ENCODE results near the gene SYT6.
"Not testable (repeated sequence)": the region's sequence is repeated elsewhere in the genome, so short reads cannot be mapped to it uniquely, and the experiment has no call there.

SYT6 gene

DNA sequence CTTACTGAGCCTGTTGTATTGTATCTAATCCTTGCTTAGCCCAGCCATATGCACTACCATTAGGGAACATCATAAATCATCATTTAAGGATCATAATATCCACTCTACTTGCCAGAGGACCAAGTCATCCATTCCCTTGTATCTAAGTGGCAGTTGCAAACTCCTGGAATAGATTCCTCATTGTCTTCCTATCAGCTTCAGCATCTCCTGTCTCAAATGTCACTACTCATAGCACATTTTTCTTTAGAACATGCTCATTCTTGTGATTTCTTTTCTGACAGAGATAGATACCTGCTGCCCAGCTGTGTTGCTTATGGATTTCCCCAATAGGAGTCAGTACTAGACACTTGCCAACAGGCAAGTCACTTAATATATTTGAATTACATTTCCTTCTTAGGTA, 90.1 kb downstream of the SYT6 start:
- DNase-seq, result no peak

DNA sequence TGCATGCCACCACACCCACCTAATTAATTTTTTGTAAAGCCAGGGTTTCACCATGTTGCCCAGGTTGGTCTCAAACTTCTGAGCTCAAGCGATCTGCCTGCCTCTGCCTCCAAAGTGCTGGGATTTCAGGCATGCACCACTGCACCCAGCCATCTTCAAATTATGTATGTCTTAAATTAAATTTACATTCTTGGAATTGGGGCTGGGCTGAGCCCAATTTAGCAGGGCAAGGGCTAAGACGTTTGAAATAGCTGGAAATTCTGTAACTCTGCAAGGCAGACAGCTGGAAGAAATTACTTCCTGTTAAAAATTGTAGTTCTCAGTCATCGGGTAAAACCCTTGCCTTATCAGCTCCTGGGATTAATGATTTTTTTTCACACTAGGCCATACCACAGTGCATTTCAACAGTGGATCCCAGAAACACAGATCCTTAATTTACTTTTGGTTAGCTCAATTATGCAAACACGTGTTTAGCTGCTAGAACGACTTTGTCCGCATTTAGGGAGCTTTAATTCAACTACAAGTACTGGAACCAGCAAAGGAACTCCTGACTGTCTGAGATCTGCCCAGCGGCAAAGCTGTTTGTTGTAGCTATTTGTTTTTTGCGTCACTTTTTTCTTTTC, 91.1 kb downstream of the SYT6 start:
- DNase-seq, result no peak

DNA sequence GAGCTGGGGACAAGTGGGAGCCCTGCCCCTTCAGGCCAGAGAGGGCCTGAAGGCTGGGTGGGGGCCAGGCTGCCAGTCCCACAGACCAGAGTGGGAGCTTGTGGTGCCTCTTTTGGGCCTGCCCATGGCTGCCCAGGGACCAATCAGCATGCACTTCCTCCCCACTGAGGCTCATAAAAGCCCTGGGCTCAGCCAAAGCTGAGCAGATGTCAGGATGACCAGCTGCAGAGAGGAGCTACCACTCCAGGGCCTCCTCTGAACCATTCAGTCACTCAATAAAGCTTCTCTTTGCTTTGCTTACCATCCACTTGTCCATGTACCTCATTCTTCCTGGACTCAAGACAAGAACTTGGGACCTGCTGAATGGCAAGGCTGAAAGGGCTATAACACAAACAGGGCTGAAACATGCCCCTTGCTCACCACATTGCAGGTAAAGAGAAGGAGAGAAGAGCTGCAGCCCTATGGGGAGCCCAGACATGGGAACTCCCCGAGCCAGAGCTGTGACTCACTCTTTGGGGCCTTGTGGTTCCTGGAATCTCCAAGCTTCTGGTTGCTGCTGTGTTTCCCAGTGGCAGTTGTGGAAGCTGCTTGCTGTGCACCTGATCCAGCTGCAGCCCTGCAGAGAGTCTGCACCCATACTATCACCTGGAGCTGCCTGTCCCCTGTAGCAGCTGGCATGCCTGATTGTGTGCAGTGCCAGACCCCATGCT, 92.4 kb downstream of the SYT6 start:
- no peak for DNase-seq

DNA sequence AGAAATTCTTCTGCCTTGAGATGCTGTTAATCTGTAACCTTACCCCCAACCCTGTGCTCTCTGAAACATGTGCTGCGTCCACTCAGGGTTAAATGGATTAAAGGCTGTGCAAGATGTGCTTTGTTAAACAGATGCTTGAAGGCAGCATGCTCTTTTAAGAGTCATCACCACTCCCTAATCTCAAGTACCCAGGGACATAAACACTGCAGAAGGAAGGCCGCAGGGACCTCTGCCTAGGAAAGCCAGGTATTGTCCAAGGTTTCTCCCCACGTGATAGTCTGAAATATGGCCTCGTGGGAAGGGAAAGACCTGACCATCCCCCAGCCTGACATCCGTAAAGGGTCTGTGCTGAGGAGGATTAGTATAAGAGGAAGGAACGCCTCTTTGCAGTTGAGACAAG, 95.4 kb downstream of the SYT6 start:
- not testable (repeated sequence) for DNase-seq

DNA sequence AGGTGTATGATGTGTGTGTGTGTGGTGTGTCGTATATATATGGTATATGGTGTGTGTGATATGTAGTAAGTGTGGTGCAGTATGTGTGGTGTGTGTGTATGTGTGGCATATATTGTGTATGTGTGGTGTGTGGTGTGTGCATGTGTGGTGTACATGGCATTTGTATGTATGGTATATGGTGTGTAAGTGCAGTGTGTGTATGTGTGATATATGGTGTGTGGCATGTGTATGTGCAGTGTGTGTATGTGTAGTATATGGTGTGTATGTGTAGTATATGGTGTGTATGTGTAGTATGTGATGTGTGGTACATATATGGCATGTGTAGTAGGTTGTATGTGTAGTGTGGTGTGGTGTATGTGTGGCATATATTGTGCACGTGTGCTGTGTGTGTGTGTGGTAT, 99.5 kb downstream of the SYT6 start:
- DNase-seq, result no peak

DNA sequence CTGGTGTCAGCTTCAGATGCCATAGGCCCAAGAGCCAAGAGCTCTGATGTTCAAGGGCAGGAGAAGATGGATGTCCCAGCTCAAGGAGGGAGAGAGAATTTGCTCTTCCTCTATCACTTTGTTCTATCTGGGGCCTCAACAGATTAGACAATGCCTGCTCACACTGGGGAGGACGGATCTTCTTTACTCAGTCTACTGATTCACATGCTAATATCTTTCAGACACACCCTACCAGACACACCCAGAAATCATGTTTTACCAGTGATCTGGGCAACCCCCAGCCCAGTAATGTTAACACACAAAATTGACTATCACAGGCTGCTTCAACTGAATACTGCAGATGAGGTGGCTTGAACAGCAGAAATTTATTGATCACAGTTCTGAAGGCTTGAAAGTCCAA, 105.4 kb downstream of the SYT6 start:
- no peak for DNase-seq

DNA sequence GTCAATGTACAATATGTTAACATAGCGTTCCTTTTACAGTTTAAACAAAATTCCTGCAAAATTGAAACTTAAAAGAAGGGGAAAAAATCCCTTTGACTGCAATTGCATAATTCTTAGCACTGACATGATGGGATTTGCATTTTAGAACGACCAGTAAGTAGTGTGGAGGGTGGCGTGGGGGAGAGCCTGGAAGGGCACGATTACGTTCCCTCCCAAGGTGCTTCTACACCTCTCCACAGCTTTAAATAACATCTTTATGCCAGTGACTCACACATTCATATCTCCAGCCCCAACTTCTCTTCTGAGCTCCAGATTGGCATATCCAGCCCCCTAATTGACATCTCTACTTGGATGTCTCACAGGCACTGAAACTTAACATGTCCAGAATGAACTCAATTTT, 110.1 kb downstream of the SYT6 start:
- no peak for DNase-seq

DNA sequence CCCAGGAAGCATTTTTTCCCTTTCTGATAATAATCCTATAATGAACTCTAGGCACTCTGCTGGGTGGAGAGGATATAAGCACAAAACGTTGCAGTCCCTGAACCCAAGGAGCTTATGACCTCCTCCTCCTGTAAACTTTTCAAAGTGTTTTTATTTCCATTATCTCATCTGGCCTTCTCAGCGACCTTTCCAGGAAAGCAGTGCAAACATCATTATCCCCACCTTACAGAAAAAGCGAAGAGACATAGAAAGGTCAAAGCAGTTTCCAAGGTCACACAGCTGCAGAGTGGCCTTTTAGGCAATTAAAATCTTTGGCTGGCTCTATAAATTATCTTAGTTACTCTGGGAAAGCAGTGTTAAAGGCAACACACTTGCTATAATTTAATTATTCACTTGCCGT, 110.6 kb downstream of the SYT6 start:
- DNase-seq, result no peak

DNA sequence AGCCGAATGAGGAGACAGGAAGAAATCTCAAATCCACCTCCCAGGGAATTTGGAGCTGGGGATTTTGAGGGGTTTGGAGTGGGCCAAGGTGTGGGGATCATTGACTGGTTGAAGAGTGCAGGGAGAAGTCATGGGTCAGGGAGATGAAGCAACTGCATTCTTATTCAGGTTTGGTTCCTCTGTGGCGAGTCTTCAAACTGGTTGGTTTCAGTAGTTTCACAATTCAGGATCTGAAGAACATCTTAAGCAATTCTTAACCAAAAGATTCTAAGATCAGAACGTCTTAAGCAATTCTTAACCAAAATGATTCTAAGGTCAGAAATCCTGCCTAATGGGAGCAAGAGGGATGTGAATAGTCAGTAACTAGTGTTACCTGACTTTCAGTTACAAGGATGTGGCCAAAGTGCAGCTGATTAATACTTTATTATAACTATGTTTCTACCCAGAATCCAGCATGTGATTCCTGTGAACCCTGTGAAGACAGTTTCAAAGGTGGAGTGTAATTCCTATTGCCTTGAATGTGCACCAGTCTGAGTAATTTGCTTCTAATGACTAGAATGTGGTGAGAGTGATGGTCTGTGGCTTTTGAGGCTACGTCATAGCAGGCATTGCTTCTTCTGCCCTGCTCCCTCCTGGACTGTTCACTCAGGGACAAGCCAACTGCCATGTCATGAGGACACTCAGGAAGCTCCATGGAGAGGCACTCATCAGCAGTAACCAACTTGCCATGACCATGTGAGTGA, 113.2 kb downstream of the SYT6 start:
- DNase-seq, result no peak
